ENCODE data around the gene JPT2. TPM values are rescaled to one million over a fixed set of nuclear protein-coding genes. Genes with fewer than 3 reads are reported as not detected.

Gene JPT2
- total RNA-seq, 4 donors from 2014 or later = 8.7 to 28.2 (median 15.9) TPM

DNA sequence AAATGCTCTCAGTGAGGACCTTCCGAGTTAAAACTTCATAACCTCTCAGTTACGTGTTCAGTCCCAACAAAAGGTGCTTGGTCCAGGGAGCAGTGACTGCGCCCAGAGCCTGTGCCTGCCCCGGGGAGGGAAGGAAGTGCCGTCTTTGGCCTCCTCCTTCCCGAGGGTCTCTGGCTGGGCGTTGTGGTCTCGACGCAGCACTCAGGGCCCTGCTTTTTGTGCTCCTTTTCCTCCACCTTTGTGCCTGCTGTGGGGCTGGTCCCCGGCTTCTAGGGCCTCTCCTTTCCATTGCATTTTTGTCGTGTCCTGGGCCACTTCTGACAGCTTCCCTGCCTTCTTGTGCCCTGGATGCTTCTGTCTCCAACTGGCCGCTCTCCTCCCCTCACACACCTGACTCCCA lies 36.8 kb upstream of the JPT2 start:
- H3K9me3 ChIP-seq = no peaks in the 10 kb centered on the region
- no peak for DNase-seq
- H3K27ac ChIP-seq = peak overlapping the region in 2 of 4 donors; percentile 74 to 80
- intact Hi-C loops (cut with DNase I; ENCODE audit: low total_unique reads) = no loop called here
- in situ Hi-C loops (cut with MboI; ENCODE audit: low sequenced_read_pairs in 4 of 4) = no loop called here
- no peak for ATAC-seq
- peaks cover 32 to 37% of the 10 kb centered on the region in 2 donors for H3K4me1 ChIP-seq
- H3K36me3 ChIP-seq = peaks cover 0 to 42% of the 10 kb centered on the region in 2 donors
- TF ChIP-seq POLR2A (IDR thresholded peaks at IDR 0.05) (no peak), CTCF (IDR thresholded peaks at IDR 0.05 in 4 of 5, conservative IDR thresholded peaks at IDR 0.05 in 1 of 5) (no peak)
- no peak overlapping the region for H3K4me3 ChIP-seq
- H3K27me3 ChIP-seq = no peaks in the 10 kb centered on the region

DNA sequence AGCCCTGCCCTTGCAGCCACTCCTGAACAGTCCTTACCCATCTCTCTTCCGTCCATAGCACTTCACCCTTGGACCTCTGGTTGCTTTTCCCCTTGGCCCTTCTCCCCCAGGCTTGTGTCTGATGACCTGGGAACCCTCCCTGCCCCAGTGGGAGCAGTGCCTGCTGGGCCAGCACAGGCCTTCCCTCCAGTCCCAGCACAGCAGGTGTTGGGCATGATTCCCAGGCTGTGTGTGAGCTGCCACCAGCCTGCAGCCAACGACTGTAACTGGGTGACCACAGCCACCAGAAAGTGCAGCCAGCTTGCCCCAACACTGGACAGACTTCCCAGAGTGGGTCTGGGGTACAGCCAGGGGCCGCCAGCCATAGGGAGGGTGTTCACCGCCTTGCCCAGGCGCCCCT lies 35.9 kb upstream of the JPT2 start:
- peak; percentile 83 to 92 for DNase-seq

DNA sequence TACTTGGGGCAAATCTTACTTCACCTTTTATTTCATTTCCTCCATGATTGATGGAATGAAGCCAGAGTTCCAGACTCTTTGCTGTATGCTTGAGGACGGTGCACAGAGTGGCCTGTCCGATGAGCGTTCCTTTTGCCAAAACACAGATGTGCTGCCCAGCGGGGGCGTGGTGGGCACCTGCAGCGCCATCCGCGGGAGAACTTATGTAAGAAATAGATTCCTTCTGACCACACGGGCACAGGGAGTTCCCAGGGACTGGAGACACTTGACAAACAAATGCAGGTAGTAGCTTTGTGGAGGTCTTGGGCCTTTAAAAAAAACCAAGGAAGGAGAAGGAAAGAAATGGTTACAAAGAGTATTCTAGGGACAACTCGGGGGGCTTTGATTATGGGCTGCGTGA lies 35.3 kb upstream of the JPT2 start:
- ATAC-seq (peak; percentile 18 to 65), DNase-seq (peak in 1 of 2 donors; percentile 29)
- Histone ChIP-seq H3K27me3 (no peaks in the 10 kb centered on the region), H3K4me1 (peaks cover 32 to 39% of the 10 kb centered on the region in 2 donors), H3K9me3 (no peaks in the 10 kb centered on the region), H3K4me3 (no peak overlapping the region), H3K27ac (peak overlapping the region; percentile 68 to 82 (median 77)), H3K36me3 (peaks cover 0 to 33% of the 10 kb centered on the region in 2 donors)
- in situ Hi-C loops (cut with MboI; ENCODE audit: low sequenced_read_pairs in 4 of 4) = no loop called here
- intact Hi-C loops (cut with DNase I; ENCODE audit: low total_unique reads) = loop anchor here (1.0 kb wide), 1 partner anchor 30 kb away; the partner anchor contains the start of genes CRAMP1 and IFT140
- TF ChIP-seq CTCF (IDR thresholded peaks at IDR 0.05 in 4 of 5, conservative IDR thresholded peaks at IDR 0.05 in 1 of 5) (no peak), POLR2A (IDR thresholded peaks at IDR 0.05) (no peak)

More for the DNA sequence above, 35.9 kb upstream of the JPT2 start:
- intact Hi-C loops (cut with DNase I; ENCODE audit: low total_unique reads) = loop anchor here (1.0 kb wide), 1 partner anchor 30 kb away; the partner anchor contains the start of genes CRAMP1 and IFT140
- ATAC-seq = peak; percentile 78 to 90
- H3K4me3 ChIP-seq = no peak overlapping the region
- peak overlapping the region; percentile 68 to 82 (median 77) for H3K27ac ChIP-seq
- H3K36me3 ChIP-seq = peaks cover 0 to 39% of the 10 kb centered on the region in 2 donors
- H3K9me3 ChIP-seq = no peaks in the 10 kb centered on the region
- TF ChIP-seq POLR2A (IDR thresholded peaks at IDR 0.05) (no peak), CTCF (IDR thresholded peaks at IDR 0.05 in 4 of 5, conservative IDR thresholded peaks at IDR 0.05 in 1 of 5) (no peak)
- H3K27me3 ChIP-seq = no peaks in the 10 kb centered on the region
- H3K4me1 ChIP-seq = peaks cover 32 to 39% of the 10 kb centered on the region in 2 donors
- in situ Hi-C loops (cut with MboI; ENCODE audit: low sequenced_read_pairs in 4 of 4) = no loop called here

GRCh38 chr16:1643521-1643920 lies 34.6 kb upstream of the JPT2 start:
- Histone ChIP-seq H3K9me3 (no peaks in the 10 kb centered on the region), H3K27ac (peak overlapping the region; percentile 68 to 82 (median 77)), H3K4me1 (peaks cover 32 to 39% of the 10 kb centered on the region in 2 donors), H3K27me3 (no peaks in the 10 kb centered on the region), H3K4me3 (no peak overlapping the region), H3K36me3 (peaks cover 0 to 25% of the 10 kb centered on the region in 2 donors)
- TF ChIP-seq CTCF (IDR thresholded peaks at IDR 0.05 in 4 of 5, conservative IDR thresholded peaks at IDR 0.05 in 1 of 5) (no peak), POLR2A (IDR thresholded peaks at IDR 0.05) (no peak)
- DNase-seq (peak; percentile 72 to 78), ATAC-seq (peak; percentile 66 to 73)
- in situ Hi-C loops (cut with MboI; ENCODE audit: low sequenced_read_pairs in 4 of 4) = no loop called here
- intact Hi-C loops (cut with DNase I; ENCODE audit: low total_unique reads) = no loop called here

Data from gastrocnemius medialis (tissue), 4 donors.